Bronchus fibroblast of lung (primary cell): ENCODE results near the gene ZNF26. TPM values are rescaled to one million over a fixed set of nuclear protein-coding genes. Genes with fewer than 3 reads are reported as not detected.

Experiments used
- total RNA-seq: library from RNA; depleted of rRNA; stranded (reverse); fragments of >200 nt; gene quantifications from 2 replicates; pipeline ENCODE4 v1.2.3, GENCODE V29; 2015

ZNF26 gene, protein sequence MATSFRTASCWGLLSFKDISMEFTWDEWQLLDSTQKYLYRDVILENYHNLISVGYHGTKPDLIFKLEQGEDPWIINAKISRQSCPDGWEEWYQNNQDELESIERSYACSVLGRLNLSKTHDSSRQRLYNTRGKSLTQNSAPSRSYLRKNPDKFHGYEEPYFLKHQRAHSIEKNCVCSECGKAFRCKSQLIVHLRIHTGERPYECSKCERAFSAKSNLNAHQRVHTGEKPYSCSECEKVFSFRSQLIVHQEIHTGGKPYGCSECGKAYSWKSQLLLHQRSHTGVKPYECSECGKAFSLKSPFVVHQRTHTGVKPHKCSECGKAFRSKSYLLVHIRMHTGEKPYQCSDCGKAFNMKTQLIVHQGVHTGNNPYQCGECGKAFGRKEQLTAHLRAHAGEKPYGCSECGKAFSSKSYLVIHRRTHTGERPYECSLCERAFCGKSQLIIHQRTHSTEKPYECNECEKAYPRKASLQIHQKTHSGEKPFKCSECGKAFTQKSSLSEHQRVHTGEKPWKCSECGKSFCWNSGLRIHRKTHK
- 4.8 and 4.9 TPM in 2 replicates for total RNA-seq

DNA sequence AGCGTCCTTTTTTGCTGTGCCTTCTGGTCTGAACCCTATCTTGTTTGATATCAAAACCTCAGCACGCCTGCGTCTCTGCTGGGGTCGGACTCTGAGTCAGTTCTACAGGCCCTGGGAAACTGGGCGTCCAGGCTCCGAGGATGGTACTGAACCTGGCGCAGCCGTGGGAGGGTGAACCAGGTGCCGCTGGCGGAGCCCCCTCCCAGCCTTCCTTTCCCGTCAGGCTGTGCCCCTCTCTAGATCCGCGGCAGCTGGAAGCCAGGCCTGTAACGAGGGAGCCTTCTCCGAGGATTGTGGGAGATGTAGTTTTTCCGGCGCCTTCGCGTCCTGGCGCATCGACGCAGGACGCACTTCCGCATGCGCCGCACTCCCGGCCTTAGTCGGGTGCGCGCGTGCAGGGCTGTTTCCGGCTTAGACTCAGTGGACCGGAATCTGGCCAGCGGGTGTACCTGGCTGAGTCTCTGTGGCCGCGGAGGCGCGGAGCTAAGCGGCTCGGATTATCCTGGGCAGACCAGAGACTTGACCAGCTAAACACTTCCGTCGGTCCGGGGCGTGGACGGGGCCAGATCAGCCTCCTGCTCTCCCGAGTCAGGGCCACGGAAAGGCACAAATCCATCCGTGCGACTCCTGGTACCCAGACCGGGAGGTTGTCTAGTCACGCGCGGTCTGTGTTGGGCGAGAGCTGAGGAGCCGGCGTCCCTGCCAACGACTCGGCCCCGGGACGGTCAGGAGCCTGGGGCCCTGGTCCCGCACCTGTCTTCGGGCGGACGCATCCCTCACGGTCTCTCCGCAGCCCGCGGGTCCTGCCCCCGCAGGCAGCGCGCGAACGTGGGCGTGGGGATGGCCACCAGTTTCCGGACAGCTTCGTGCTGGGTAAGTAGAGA is at the start of gene ZNF26:
Gene ZNF26 (plus strand): TSS at position 367 of the 884 bp plus-strand sequence. CDS start 474 bp downstream, at position 841.

DNA sequence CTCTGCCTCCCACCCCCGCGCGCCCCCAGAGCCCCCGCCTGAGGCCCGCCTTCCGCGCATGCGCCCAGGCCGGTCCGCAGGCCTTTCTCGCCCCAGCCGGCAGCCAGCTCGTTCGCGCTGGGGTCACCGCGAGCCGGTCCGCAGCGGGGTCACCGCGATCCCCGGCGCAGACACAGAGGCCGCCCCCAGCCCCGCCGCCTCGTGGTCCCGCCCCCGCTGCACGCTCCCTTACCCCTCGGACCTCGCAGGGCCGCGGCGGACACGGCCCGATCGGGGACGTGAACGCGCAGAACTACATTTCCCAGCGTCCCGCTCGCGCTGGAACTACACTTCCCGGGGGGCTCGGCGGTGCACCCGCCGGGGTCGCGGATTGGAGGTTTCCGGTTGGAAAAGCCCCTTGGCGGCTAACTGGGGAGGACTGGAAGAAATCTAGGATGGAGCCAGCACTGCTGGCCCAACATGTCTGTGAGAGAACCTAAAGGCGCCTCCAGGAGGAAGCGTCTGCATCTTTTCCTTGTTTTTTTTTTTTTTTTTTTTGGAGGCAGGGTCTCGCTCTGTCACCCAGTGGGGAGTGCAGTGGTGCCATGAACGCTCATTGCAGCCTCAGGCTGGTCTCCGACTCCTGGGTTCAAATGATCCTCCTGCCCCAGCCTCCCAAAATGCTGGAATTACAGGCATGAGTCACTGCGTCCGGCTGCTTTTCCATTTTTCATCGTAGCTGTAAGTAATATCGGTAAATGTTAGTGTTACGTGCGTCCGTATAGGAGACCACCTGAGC is 30.0 kb upstream of the ZNF26 start, which contains the start of gene ZNF605:
Gene ZNF605 (minus strand): TSS at position 296 of the 778 bp plus-strand sequence. CDS start 10,671 bp downstream, outside the sequence.

DNA sequence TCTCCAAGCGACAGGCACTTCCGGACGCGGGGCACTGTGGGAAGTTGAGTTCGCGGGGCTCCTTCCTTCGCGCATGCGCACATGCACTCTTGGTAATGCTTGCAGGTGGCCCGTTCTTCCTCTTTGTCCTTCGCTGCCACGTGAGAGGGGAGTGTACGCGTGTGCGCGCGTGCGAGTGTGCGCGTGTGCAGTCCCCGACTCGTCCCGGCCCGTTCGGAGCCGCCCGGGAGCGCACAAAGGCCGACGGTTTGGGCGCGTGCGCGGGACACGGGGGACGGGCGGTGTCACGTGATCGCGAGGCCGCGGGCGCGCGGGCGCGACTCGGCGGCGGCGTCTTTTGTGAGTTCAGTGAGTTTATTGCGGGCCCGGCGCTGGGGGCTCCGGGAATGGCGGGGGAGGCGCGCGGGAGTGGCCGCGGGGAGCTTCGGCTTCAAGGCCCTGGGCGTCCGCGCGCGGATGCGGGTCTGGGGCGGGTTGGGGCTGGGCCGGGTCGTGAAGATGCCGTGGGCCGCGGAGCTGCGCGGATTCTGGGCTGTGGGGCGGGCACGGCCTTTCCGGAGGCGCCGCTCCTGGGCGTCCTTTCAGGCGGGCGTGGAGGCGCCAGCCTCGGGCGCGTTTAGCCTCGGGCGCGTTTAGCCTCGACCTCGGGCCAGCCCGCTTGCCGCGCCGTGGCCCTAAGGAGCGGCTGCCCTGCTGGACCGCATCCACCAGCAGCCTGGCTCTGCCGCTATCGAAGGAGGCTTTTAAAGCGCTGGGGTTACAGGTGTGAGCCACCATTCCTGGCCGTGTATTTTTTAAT is 51.2 kb downstream of the ZNF26 start, which contains the start of gene ZNF84:
Gene ZNF84 (plus strand): TSS at position 303 of the 799 bp plus-strand sequence. CDS start 3,959 bp downstream, outside the sequence.

Other genes with a start within 250 kb of the ZNF26 start
- 35.8 and 40.2 TPM in 2 replicates for gene ANKLE2, start 224.5 kb upstream of the ZNF26 start, total RNA-seq
- 60.8 and 63.0 TPM in 2 replicates for gene GOLGA3, start 157.5 kb upstream of the ZNF26 start, total RNA-seq
- 23.7 and 27.4 TPM in 2 replicates for gene CHFR, start 98.8 kb upstream of the ZNF26 start, total RNA-seq
- gene ZNF605, start 30.1 kb upstream of the ZNF26 start, total RNA-seq: 1.5 and 1.9 TPM in 2 replicates
- gene ZNF84, start 51.1 kb downstream of the ZNF26 start, total RNA-seq: 6.4 and 8.4 TPM in 2 replicates
- gene ZNF140, start 94.6 kb downstream of the ZNF26 start, total RNA-seq: 6.7 and 8.9 TPM in 2 replicates
- 0.30 and 0.34 TPM in 2 replicates for gene ZNF891, start 143.9 kb downstream of the ZNF26 start, total RNA-seq
- 1.2 and 2.1 TPM in 2 replicates for gene ZNF10, start 144.3 kb downstream of the ZNF26 start, total RNA-seq
- gene ZNF268, start 195.1 kb downstream of the ZNF26 start, total RNA-seq: 9.7 and 16.0 TPM in 2 replicates
- not detected in 2 replicates for gene ANHX, start 249.5 kb downstream of the ZNF26 start, total RNA-seq